OCI-LY7 (cell line): ENCODE data around the gene SCPEP1.

Source experiments
- CTCF ChIP-seq: fragments of 200-600 bp; sonication (generic); conservative IDR thresholded peaks from 2 replicates; pipeline ENCODE4 v1.5.1; 2014; ENCODE audit warnings: mild to moderate bottlenecking, antibody characterized with exemption, low read length, moderate library complexity, mixed read lengths
- EZH2phosphoT487 ChIP-seq: fragments of 200-600 bp; sonication (generic); IDR thresholded peaks from 2 replicates; pipeline ENCODE4 v1.6.1; 2018; ENCODE audit warnings: low read depth, borderline replicate concordance, mild to moderate bottlenecking, mixed run types, antibody characterized with exemption, low read length, moderate library complexity, mixed read lengths

GRCh38 chr17:57051886-57052361 is 74.0 kb downstream of the SCPEP1 start:
- TF ChIP-seq CTCF = no peak
- no peak for TF ChIP-seq EZH2phosphoT487
